ENCODE measurements around the gene PICK1.
"Not testable (repeated sequence)": the region's sequence is repeated elsewhere in the genome, so short reads cannot be mapped to it uniquely, and the experiment has no call there.

PICK1 gene

GRCh38 chr22:38110863-38111852 is 54.0 kb downstream of the PICK1 start:
- DNase-seq (ENCODE audit: low spot score) (peak; percentile 45), FAIRE-seq (no peak)

- DNase-seq (ENCODE audit: low spot score): no peak
- FAIRE-seq: no peak
Measured at GRCh38 chr22:38111925-38112355, 54.7 kb downstream of the PICK1 start.

- DNase-seq (ENCODE audit: low spot score) (no peak), FAIRE-seq (no peak)
Measured at GRCh38 chr22:38112381-38112780, 55.2 kb downstream of the PICK1 start.

GRCh38 chr22:38114484-38115398 is 57.5 kb downstream of the PICK1 start:
- peak; percentile 56 for DNase-seq (ENCODE audit: low spot score)
- no peak for FAIRE-seq

- FAIRE-seq (no peak), DNase-seq (ENCODE audit: low spot score) (no peak)
Measured at GRCh38 chr22:38115423-38116205, 58.4 kb downstream of the PICK1 start.

- not testable (repeated sequence) for DNase-seq (ENCODE audit: low spot score); FAIRE-seq
Measured at GRCh38 chr22:38117556-38117955, 60.4 kb downstream of the PICK1 start.

GRCh38 chr22:38118182-38118581 is 61.0 kb downstream of the PICK1 start:
- FAIRE-seq (no peak), DNase-seq (ENCODE audit: low spot score) (no peak)

GRCh38 chr22:38118747-38119146 is 61.5 kb downstream of the PICK1 start:
- FAIRE-seq; DNase-seq (ENCODE audit: low spot score): not testable (repeated sequence)

GRCh38 chr22:38120359-38121110 is 63.3 kb downstream of the PICK1 start:
- DNase-seq (ENCODE audit: low spot score): no peak
- no peak for FAIRE-seq

- no peak for DNase-seq (ENCODE audit: low spot score)
- FAIRE-seq: no peak
Measured at GRCh38 chr22:38122616-38123015, 65.4 kb downstream of the PICK1 start.

GRCh38 chr22:38124236-38124974 is 67.2 kb downstream of the PICK1 start:
- FAIRE-seq (no peak), DNase-seq (ENCODE audit: low spot score) (no peak)

- FAIRE-seq (no peak), DNase-seq (ENCODE audit: low spot score) (no peak)
Measured at GRCh38 chr22:38125038-38125610, 67.9 kb downstream of the PICK1 start.

Measured in RCC 7860 (cell line).